ENCODE measurements around the gene FREM2.

FREM2 gene

DNA sequence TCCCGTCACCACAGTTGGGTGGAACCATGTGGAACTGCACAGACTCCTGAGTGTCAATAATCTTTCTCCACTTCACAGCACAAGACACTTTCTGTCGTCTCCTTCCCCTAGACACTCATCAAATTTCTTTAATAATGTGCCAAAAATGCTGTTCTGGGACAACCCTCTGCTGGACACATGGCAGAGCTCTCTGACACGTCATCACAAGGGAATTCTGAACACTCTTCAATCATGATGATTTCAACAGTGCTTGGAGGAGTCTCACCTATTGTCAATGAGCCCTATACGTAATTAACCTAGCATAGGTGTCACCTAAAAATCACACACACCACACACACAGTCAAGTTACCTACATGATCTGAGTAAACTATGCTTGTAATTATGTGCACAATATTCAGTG, 162.4 kb downstream of the FREM2 start:
- DNase-seq = no peak

DNA sequence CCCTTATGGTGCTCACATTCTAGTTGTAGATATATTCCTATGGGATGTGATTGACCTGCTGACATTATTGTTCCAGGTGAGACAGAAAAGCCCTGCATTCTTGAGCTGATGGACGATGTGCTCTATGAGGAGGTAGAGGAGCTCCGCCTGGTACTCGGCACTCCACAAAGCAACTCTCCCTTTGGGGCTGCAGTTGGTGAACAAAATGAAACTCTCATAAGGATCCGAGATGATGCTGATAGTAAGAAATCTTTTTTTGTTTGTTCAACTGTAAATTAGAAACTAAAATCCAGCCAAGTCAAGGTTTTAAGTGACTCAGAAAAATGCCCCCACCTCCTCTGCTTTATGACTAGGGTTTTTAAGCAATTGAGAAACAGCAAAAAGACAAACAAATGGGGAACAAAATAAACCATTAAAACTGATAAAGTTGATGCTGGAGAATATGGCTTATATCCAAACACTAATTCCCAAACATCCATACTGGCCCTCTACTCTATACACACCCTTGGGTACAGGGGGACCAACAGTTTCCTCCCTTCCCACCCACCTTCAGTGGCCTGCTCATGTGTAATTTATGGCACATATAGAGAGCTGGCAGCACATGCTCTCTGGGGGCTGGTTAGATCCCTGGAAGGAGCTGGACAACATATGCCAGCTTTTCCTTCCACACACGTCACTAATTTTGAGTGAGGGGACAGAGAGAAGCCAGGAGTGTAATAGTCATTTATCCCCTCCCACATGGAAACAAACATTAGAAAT, 164.2 kb downstream of the FREM2 start:
- no peak for DNase-seq

DNA sequence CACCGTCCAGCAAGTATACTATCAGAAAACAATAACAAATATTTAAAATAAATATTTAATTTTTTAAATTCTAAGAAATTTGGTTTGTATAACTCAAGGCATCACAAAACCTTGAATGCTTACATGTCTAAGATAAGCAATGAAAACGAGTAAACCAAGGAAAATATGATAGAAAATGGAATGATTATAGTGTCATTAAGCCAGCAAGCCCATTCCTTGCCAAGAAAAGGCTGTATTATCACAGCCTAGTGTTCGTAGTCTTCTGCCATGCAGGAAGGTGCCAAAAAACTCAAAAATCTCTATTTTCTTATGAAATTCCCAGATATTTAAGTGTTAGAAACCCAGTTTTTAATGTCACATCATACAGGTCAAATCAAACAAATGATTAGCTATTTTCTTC, 167.3 kb downstream of the FREM2 start:
- no peak for DNase-seq

DNA sequence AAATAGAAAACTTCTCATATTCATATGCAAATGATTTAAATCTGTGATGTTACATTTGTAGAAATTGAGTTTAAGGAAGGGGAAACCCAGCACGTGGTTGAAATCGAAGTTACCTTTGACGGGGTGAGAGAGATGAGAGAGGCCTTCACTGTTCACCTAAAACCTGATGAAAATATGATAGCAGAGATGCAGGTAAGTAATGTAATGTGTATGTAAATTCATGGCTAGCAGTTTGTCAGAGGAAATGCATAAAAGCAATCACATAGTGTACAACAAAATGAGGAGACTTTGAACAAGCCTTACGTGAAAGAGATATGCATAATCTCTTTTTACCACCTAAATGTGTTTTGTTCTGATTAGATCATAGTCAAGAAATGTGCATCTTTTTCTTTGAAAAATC, 169.2 kb downstream of the FREM2 start:
- no peak for DNase-seq

DNA sequence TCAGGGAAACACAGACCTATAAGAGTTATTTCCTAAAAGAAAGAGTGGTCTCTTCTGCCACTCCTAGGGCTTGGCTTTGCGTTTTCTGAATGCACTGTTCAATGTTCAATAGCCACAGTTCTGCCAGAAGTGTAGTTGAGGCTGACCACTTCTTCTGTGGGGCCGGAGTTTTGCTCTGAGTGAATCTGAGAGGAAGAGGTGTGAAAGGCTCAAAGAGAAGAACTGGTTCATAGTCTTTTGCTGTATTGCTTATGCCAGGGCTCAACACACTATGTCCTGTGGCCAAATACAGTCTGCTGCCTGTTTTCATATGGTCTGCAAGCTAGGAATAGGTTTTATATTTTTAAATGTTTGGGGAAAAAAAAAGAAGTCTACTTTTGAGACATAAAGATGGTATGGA, 175.6 kb downstream of the FREM2 start:
- DNase-seq = no peak

DNA sequence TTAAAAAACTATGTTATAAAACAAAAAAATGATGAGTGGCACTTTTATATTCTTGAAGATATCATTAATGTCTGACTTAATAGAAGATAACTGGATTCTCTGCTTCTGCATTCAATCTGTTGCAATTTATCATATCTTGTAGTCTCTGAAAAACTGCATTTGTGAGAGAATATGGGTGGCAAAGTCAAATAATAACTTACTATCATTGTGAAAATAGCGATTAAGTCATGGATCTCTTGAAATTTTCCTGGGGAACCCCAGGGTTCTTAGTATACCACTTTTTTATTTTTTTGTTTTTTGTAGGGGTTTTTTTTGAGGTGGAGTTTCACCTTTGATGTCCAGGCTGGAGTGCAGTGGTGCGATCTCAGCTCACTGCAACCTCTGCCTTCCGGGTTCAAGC, 176.7 kb downstream of the FREM2 start:
- DNase-seq = no peak

DNA sequence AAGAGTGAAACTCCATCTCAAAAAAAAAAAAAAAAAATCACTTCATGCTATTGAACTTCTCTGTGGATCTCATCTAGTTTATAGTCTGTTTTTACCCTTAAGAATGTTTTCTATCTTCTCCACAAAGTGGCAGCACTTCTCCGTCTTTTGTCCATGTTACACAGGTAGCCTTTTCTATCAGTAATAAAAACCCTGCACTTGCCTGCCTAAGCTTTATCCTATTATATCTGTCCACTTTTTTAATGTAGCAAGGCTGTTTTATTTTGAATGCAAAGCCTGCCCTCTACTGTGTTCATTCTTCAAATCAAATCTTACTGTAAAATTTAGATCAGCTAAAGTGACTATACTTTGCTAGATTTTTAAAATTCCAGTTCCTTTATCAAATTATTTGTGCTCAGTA, 179.8 kb downstream of the FREM2 start:
- DNase-seq = no peak

DNA sequence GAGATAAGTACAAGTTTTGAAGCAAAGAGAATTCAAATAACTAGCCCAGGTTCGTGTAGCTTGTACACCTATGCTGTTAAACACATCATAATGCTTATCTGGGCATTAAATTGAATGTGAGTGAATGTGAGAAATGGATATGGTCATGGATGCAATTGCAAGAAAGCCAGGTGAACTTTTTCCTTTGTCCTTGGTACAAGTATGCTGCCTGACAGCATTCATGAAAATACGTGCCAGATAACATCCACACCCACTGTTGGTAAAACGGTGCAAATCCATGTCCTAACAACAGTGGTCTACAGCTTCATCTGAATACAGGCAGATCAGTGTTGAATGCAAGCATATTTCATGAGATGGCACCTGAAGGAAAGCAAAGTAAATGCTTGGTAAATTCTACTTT, 181.5 kb downstream of the FREM2 start:
- DNase-seq = no peak

DNA sequence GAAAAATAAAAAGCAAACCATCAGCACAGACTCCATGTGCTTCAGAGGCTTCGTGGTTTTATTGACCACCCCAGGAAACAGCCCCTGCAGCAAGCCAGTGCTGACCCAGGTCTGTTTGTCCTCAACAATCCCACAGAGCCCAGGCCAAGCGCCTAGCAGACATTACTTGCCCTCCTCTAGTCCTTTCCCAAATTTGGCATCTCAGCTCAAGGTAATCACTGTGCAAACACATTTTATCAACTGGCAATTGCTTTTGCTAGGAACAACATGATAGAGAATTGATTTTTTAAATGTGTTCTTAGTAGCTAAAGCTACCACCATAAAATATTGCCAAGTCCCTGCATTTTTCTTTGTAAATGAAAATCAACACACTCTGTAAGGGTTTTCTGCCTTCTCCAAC, 182.0 kb downstream of the FREM2 start:
- no peak for DNase-seq

DNA sequence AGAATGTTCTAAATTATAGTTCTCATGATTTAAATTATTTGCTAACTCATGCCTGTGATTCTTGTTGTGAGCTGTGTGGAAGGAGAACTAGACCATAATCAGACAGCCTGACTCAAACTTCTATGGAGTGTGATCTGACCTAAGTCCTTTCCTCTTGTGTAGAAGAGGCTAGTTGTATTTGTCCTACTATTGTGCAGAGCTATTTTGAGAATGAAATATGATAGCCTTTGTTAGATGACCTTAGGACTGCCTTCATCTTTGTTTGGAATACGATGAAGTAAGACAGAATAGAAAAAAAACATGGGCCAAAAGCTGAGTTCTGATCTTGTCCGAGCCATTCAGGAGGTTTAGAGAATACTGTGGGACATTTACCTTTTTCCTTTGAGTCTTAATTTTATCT, 184.4 kb downstream of the FREM2 start:
- no peak for DNase-seq

DNA sequence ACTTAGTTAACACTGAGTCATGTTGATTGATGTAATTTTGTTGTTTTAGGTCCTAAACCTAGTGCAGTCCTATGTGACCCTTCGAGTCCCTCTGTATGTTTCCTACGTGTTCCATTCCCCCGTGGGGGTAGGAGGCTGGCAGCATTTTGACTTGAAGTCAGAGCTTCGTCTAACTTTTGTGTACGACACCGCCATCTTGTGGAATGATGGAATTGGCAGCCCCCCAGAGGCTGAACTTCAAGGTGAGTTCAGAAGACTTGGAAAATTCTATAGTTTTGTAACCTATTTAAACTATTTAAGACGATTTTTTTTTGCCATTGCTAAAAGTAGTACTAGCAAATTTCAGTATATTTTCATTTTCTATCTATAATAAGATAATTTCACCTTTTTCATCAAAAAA, 185.8 kb downstream of the FREM2 start:
- DNase-seq = peak in 1 of 2 donors; percentile 33

DNA sequence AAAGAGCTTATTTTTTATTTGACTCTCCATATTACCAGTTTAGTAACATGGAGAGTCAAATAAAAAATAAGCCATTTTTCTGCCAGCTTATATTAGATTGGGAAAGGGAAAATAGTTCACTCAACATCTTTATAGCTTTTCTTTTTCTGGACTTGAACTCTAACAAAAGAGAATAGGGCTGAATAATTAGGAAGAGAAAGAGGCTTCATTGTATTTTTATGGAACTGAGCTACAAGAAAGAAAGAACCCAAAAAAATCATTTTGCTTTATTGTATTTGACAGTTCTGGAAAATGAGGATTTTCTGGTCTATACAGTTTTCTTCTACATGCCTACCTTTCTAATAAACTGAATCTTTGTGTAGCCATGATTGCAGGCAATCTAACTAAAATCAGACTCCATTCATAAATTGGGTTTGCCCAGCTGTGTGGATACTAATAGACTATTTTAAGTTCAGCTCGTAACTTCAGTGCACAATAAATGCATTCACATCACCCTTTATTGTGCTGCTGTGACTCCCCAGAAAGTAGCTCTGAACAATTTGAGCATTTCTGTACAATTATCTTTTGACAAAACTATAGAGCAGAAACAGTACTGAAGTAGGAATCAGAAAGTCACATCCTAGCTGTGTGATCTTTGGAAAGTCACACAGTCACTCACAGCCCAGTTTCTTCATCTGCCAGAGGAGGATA, 188.5 kb downstream of the FREM2 start:
- no peak for DNase-seq

DNA sequence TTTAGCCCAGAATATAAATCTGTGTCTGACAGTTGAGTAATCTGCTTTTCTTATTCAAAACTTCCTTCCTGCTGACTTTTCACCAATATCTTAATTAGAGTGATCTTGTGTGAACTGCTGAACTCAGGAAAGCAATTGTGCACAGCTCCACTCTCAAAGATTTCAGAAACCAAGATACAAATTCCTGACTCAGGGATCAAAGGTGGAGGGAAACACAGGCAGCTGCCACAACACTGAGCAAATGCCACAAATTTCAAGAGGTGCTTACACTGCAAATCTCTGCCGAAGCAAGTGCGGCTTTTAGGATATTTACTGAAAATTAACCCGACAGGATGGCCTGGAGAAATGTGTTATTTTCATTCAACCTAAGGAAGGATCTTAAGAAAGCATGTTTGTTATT, 192.4 kb downstream of the FREM2 start:
- DNase-seq = no peak

DNA sequence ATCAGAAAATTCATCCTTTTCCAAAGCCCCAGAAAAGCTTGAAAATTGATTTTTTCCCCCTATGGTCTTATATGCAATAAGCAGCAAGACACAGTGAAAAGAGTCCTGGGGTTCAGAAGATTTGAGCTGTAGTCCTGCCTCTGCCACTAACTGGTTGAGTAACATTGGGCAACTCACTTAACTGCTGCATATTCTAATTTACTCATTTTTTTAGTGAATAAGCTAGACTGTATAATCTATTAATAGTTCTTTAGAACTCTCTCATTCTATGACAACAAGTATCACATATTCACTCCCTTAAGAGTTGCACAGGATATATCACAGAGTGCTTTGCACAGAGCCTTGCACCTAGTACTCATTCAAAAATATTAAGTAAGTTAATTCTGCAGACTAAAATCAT, 192.9 kb downstream of the FREM2 start:
- DNase-seq = no peak

DNA sequence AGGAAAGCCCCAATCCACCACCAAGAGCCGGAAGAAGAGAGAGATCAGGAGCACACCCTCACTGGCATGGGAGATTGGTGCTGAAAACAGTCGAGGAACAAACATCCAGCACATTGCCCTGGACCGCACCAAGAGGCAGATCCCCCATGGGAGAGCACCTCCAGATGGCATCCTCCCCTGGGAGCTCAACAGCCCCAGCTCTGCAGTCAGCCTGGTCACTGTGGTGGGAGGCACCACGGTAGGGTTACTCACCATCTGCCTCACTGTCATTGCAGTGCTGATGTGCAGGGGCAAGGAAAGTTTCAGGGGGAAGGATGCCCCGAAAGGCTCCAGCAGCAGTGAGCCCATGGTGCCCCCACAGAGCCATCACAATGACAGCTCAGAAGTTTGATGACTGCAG, 193.5 kb downstream of the FREM2 start:
- DNase-seq = no peak

DNA sequence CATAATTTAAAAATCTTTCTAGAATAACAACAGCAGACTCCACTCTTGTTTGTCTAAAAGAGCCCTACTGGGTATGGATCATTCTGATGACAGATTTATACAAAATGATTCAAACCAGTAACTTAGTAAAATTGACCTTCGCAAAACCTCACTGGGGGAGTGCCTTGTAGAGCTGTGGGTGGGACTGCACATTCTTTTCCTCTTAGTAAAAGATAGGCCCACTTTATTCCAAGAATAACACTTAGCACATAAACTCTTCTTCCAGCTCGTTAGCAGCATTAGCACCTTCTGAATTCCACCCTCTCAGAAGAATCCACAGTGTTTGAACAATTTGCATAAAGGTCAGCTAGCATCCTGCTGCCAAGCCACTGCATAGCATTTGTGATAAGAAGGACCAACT, 196.9 kb downstream of the FREM2 start:
- DNase-seq = no peak

DNA sequence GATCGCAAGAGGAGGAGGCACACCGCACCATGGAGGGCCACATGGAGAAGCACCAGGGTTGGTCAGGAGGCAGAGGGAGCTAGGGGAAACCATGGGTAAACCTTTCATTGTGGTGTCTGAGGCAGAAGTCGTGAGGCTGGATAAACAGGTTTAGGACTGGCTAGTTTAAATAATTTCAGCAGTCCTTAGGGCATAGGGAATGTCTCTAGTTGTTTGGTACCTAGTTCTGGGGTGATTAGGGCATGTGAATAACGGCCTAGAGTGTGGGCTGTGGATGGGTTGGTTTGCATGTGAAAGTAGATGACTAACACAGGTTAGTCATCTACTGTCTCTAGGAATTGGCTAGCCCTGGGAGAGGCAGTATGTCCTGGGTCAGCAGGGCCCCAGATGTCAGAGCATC, 201.4 kb downstream of the FREM2 start:
- DNase-seq = no peak

DNA sequence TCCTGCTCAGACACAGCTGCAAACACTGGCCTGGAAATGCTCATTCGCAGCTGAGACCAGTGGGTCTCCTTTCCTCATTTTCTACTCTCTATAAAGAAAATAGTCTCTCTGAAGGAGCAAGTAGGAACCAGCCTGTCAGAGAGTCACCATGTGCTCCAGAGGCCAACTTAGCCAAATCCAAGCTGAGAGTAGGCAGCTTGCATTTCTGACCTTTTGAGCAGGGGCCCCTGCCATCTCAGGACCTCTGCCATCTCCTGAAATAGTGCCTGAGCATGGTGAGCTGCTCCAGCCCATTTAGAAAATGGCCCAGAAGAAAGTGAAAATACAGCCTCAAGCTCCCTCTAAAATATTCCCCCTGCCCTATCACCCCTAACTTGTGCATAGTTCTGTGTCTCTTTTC, 208.2 kb downstream of the FREM2 start:
- no peak for DNase-seq

DNA sequence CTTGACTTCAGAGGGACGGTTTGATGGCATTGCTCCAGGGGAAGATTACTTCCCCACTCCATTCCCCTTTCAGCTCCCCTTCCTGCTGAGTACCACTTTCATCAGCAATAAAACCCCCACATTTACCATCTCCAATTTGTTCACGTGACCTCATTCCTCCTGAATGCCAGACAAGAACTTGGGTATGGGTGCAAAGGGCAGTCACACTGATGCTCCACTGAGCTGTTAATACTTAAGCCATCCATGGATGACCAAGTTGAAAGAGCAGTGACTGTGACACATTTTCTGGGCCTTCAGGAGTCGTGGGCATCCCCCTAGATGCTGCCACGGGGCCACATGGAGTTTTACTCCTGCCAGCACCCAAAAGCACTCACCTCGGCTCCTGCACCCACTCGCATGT, 210.6 kb downstream of the FREM2 start:
- DNase-seq = no peak

DNA sequence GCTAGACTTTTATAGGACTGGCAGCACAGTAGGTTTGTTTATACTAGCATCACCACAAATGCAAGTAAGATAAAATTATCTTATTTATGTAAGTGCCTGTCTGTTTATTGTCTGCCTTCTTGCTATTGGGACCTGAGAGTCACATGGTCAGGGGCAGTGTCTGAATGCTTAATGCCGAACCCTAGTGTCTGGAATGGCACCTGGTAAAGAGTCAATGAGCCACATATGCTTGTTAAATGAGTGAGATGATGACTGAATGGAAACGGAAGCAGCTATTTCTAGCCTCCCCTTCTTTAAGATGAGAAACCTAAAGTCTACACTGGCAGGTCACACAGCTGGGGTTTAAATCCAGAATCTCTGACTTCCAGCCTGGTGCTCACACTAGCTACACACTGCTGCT, 211.6 kb downstream of the FREM2 start:
- no peak for DNase-seq

DNA sequence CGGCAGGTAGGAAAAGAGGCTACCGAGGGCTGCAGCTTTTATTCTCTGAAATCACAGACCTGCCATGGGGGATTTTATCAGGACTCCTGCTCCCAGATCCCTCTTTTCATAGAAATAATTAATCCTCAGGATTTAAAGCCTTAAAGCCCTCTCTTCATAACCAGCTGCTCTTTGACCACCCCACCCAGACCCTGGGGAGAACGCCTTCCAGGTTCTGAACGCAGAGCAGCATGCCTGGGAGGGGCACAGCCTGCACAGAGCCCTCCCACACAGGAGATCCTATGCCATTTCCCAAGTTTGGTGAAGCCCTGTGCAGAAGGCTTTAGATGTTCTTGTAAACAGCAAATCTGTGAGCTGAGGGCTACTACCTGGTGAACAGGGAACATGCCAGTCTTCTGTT, 212.7 kb downstream of the FREM2 start:
- DNase-seq = no peak

DNA sequence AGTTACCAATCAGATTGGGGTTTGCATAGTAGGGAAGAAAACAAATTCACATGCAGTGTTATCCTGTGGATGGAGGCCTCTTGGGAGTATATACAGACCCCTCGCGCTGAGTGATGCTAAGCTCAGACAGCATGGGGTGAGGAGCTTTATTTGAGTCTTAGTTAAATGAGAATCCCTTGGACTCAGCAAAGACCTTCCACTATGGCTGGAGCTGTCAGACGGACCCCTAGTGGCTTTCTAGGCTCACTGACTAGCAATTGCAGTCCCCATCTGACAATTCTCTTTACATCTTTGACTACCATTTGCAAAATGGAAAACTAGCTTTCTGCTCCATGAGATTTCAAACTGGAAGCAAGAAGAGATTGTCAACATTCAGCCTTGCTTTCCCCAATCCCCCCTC, 213.3 kb downstream of the FREM2 start:
- DNase-seq = no peak

DNA sequence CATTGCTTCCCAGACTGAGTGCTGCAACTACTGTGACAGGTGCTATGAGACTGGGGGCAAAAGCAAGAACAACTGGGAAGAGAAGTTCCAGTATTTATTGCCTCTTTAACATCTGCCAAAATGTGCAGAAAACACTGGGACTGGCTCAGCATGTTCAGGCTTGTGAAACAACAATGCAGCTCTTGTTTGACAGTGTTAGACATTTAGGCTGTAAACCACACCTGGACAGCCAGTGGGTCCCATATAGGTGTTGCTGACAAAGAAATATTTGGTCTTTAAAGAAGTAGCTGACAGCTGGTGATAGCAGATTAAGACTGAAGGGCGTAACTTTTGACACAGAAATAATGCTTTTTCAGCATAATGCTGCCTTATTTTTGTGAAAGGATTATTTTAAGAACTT, 215.7 kb downstream of the FREM2 start:
- no peak for DNase-seq

DNA sequence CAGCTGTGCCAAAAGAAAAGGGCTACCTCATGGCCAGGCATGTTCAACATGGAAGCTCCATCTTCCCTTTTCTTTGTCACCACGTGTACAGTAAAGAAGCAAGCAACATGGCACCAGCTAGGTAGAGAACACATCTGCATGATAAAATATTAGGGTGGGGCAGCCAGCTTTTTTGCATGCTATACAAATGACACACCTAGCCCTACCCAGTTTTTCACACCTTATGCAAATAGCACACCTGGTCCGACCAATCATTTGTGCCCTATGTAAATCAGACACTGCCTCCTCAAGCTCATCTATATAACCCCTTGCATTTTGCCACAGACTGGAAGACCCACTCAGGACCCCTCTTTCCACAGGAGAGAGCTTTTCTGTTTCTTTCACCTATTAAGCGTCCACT, 218.2 kb downstream of the FREM2 start:
- no peak for DNase-seq

DNA sequence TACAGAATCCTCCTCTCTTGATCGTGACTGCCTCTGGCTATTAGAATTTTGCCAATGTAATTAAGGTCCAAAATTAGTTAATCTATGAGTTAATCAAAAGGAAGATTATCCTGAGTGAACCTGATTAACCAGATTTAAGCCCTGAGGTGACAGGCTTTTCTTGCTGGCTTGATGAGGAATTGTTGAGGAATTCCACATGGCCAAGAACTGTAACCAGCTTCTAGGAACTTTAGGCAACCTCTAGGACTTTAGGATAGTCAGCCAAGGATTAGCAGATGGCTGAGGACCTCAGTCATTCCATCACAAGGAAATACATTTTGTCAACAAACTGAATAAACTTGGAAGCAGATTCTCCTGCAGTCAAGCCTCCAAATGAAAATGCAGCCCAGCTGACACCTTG, 219.0 kb downstream of the FREM2 start:
- DNase-seq = no peak
